Measurements from ENCODE around the gene LPP. TPM values are rescaled to one million over a fixed set of nuclear protein-coding genes. Genes with fewer than 3 reads are reported as not detected.

Gene LPP
- polyA plus RNA-seq, 4 donors, result 17.0 to 31.8 (median 24.2) TPM

- no peak for DNase-seq (ENCODE audit: low read depth in 4 of 4, low spot score in 2 of 4)
Measured at GRCh38 chr3:188562144-188562543, 408.2 kb downstream of the LPP start.

- DNase-seq (ENCODE audit: low read depth in 4 of 4, low spot score in 2 of 4), result no peak
Measured at GRCh38 chr3:188567478-188568195, 413.7 kb downstream of the LPP start.

GRCh38 chr3:188568736-188569135 is 414.8 kb downstream of the LPP start:
- DNase-seq (ENCODE audit: low read depth in 4 of 4, low spot score in 2 of 4), result no peak

GRCh38 chr3:188571531-188572095 is 417.7 kb downstream of the LPP start:
- no peak for DNase-seq (ENCODE audit: low read depth in 4 of 4, low spot score in 2 of 4)

GRCh38 chr3:188573291-188573940 is 419.5 kb downstream of the LPP start:
- no peak for DNase-seq (ENCODE audit: low read depth in 4 of 4, low spot score in 2 of 4)

GRCh38 chr3:188573956-188574355 is 420.0 kb downstream of the LPP start:
- no peak for DNase-seq (ENCODE audit: low read depth in 4 of 4, low spot score in 2 of 4)

- DNase-seq (ENCODE audit: low read depth in 4 of 4, low spot score in 2 of 4), result no peak
Measured at GRCh38 chr3:188574885-188575284, 420.9 kb downstream of the LPP start.

GRCh38 chr3:188575501-188575900 is 421.5 kb downstream of the LPP start:
- no peak for DNase-seq (ENCODE audit: low read depth in 4 of 4, low spot score in 2 of 4)

- DNase-seq (ENCODE audit: low read depth in 4 of 4, low spot score in 2 of 4), result no peak
Measured at GRCh38 chr3:188577539-188577938, 423.6 kb downstream of the LPP start.

- no peak for DNase-seq (ENCODE audit: low read depth in 4 of 4, low spot score in 2 of 4)
Measured at GRCh38 chr3:188578576-188579363, 424.8 kb downstream of the LPP start.

- DNase-seq (ENCODE audit: low read depth in 4 of 4, low spot score in 2 of 4), result no peak
Measured at GRCh38 chr3:188580223-188580622, 426.3 kb downstream of the LPP start.

GRCh38 chr3:188580659-188581058 is 426.7 kb downstream of the LPP start:
- no peak for DNase-seq (ENCODE audit: low read depth in 4 of 4, low spot score in 2 of 4)

GRCh38 chr3:188581365-188581764 is 427.4 kb downstream of the LPP start:
- no peak for DNase-seq (ENCODE audit: low read depth in 4 of 4, low spot score in 2 of 4)

GRCh38 chr3:188581792-188582191 is 427.8 kb downstream of the LPP start:
- DNase-seq (ENCODE audit: low read depth in 4 of 4, low spot score in 2 of 4), result no peak

GRCh38 chr3:188583341-188584161 is 429.6 kb downstream of the LPP start:
- no peak for DNase-seq (ENCODE audit: low read depth in 4 of 4, low spot score in 2 of 4)

- DNase-seq (ENCODE audit: low read depth in 4 of 4, low spot score in 2 of 4), result no peak
Measured at GRCh38 chr3:188584162-188584529, 430.2 kb downstream of the LPP start.

- DNase-seq (ENCODE audit: low read depth in 4 of 4, low spot score in 2 of 4), result no peak
Measured at GRCh38 chr3:188584958-188585689, 431.2 kb downstream of the LPP start.

GRCh38 chr3:188589071-188589470 is 435.1 kb downstream of the LPP start:
- no peak for DNase-seq (ENCODE audit: low read depth in 4 of 4, low spot score in 2 of 4)

GRCh38 chr3:188589771-188590170 is 435.8 kb downstream of the LPP start:
- no peak for DNase-seq (ENCODE audit: low read depth in 4 of 4, low spot score in 2 of 4)

GRCh38 chr3:188590557-188590956 is 436.6 kb downstream of the LPP start:
- no peak for DNase-seq (ENCODE audit: low read depth in 4 of 4, low spot score in 2 of 4)
